ENCODE data around the gene PCMTD2.

PCMTD2 gene

GRCh38 chr20:64255361-64256281 lies at the start of gene PCMTD2:
Gene PCMTD2 (plus strand): TSS chr20:64255748. CDS start chr20:64259966, 4,218 bp downstream.
- peak; percentile 78 for DNase-seq

GRCh38 chr20:64206614-64207013 lies 48.9 kb upstream of the PCMTD2 start:
- no peak for DNase-seq

GRCh38 chr20:64207641-64208590 lies 47.6 kb upstream of the PCMTD2 start:
- DNase-seq = no peak

- no peak for DNase-seq
These were observed 46.4 kb upstream of the PCMTD2 start for GRCh38 chr20:64209148-64209547.

- DNase-seq = no peak
These were observed 44.7 kb upstream of the PCMTD2 start for GRCh38 chr20:64210656-64211369.

- peak; percentile 98 for DNase-seq
These were observed 43.5 kb upstream of the PCMTD2 start for GRCh38 chr20:64211874-64212658.

- no peak for DNase-seq
These were observed 42.8 kb upstream of the PCMTD2 start for GRCh38 chr20:64212755-64213154.

GRCh38 chr20:64214113-64214512 lies 41.4 kb upstream of the PCMTD2 start:
- DNase-seq = no peak

GRCh38 chr20:64214952-64215351 lies 40.6 kb upstream of the PCMTD2 start:
- DNase-seq = no peak

- DNase-seq = peak; percentile 70
These were observed 39.5 kb upstream of the PCMTD2 start for GRCh38 chr20:64216036-64216435.

- no peak for DNase-seq
These were observed 38.6 kb upstream of the PCMTD2 start for GRCh38 chr20:64216910-64217309.

GRCh38 chr20:64217539-64218221 lies 37.9 kb upstream of the PCMTD2 start:
- DNase-seq = no peak

GRCh38 chr20:64219202-64219601 lies 36.3 kb upstream of the PCMTD2 start:
- DNase-seq = no peak

- DNase-seq = no peak
These were observed 35.8 kb upstream of the PCMTD2 start for GRCh38 chr20:64219730-64220129.

- no peak for DNase-seq
These were observed 35.1 kb upstream of the PCMTD2 start for GRCh38 chr20:64220420-64220819.

GRCh38 chr20:64220891-64221527 lies 34.5 kb upstream of the PCMTD2 start:
- no peak for DNase-seq

GRCh38 chr20:64222291-64222735 lies 33.2 kb upstream of the PCMTD2 start:
- DNase-seq = no peak

GRCh38 chr20:64222851-64223525 lies 32.6 kb upstream of the PCMTD2 start:
- peak; percentile 37 for DNase-seq

GRCh38 chr20:64223526-64224067 lies 32.0 kb upstream of the PCMTD2 start:
- peak; percentile 89 for DNase-seq
